CD4-positive, alpha-beta memory T cell (primary cell): ENCODE results near the gene BTG2. TPM values are rescaled to one million over a fixed set of nuclear protein-coding genes. Genes with fewer than 3 reads are reported as not detected.
A peak's percentile ranks its signal among the peaks of the same experiment; 100 is the strongest.

Source experiments
- CTCF ChIA-PET: fragments of 350-600 bp; sonication (Branson Sonifier 250); formaldehyde crosslinking; loops from one replicate; lab custom pipeline; 2021; ENCODE audit warnings: inconsistent platforms; ENCODE audit not compliant: partially characterized antibody; lab: Charles Lee
- POLR2A ChIA-PET: fragments of 350-600 bp; sonication (Branson Sonifier 250); formaldehyde crosslinking; loops from one replicate; lab custom pipeline; 2021; ENCODE audit not compliant: partially characterized antibody; lab: Charles Lee
- DNase-seq, 5 donors: peaks; one replicate each; pipeline versions ENCODE4 v3.0.0 to v3.0.0-alpha.2; 2020 to 2022; ENCODE audit warnings: mixed read lengths in 1 of 5
- H3K27ac ChIP-seq: one replicate; pipeline ENCODE4 v1.7.0; 2013; ENCODE audit warnings: low read depth, low read length
- H3K27me3 ChIP-seq: 2 replicates; pipeline ENCODE4 v1.7.0; 2013; ENCODE audit warnings: mild to moderate bottlenecking, low read length, moderate library complexity; ENCODE audit not compliant: insufficient read depth
- H3K36me3 ChIP-seq: 2 replicates; pipeline ENCODE4 v1.7.0; 2013; ENCODE audit warnings: mild to moderate bottlenecking, low read length, moderate library complexity; ENCODE audit not compliant: insufficient read depth
- H3K4me1 ChIP-seq: 2 replicates; pipeline ENCODE4 v1.7.0; 2013; ENCODE audit warnings: mild to moderate bottlenecking, low read length, moderate library complexity; ENCODE audit not compliant: insufficient read depth
- H3K4me3 ChIP-seq, 2 donors: one replicate each; pipeline ENCODE4 v1.7.0; 2013; ENCODE audit warnings: low read length in 2 of 2, mild to moderate bottlenecking in 1 of 2
- H3K9me3 ChIP-seq, 2 donors: one replicate each; pipeline ENCODE4 v1.7.0; 2013; ENCODE audit warnings: low read length in 2 of 2, control low read depth in 1 of 2; ENCODE audit not compliant: control insufficient read depth in 1 of 2
- H3K27ac Mint-ChIP-seq, 7 donors: one replicate each; pipeline ENCODE4 v1.8.0; 2020 to 2021; ENCODE audit warnings: mixed read lengths in 7 of 7, mild to moderate bottlenecking in 6 of 7, inconsistent platforms in 3 of 7, moderate library complexity in 3 of 7
- H3K27me3 Mint-ChIP-seq, 2 donors: one replicate each; pipeline ENCODE4 v1.8.0; 2020 to 2021; ENCODE audit warnings: mixed read lengths in 2 of 2
- H3K36me3 Mint-ChIP-seq, 2 donors: one replicate each; pipeline ENCODE4 v1.8.0; 2020 to 2021; ENCODE audit warnings: mixed read lengths in 2 of 2, inconsistent platforms in 1 of 2, mild to moderate bottlenecking in 1 of 2
- H3K4me1 Mint-ChIP-seq, 4 donors: one replicate each; pipeline ENCODE4 v1.8.0; 2020 to 2021; ENCODE audit warnings: mixed read lengths in 4 of 4, mild to moderate bottlenecking in 1 of 4
- H3K4me3 Mint-ChIP-seq, 8 donors: one replicate each; pipeline ENCODE4 v1.8.0; 2020 to 2021; ENCODE audit warnings: mixed read lengths in 8 of 8, mild to moderate bottlenecking in 7 of 8, moderate library complexity in 6 of 8, inconsistent platforms in 3 of 8
- H3K9me3 Mint-ChIP-seq, 8 donors: one replicate each; pipeline ENCODE4 v1.8.0; 2020 to 2021; ENCODE audit warnings: mixed read lengths in 8 of 8, mild to moderate bottlenecking in 5 of 8, inconsistent platforms in 3 of 8, moderate library complexity in 1 of 8
- intact Hi-C: fragments of 100-400 bp; cut with micrococcal nuclease; formaldehyde crosslinking; loops from one replicate; pipeline ENCODE4 v1.15.1; 2023
- polyA plus RNA-seq, 2 donors: library from polyadenylated mRNA; unstranded; fragments of 300-500 nt; fragmentation: Illumina TruSeq; gene quantifications; one replicate each; pipeline ENCODE4 v1.2.3, GENCODE V29; 2021
- total RNA-seq, 2 experiments: library from RNA; stranded (reverse); gene quantifications; one replicate each; pipeline ENCODE4 v1.2.3, GENCODE V29; 2021

Gene BTG2
- total and polyA plus RNA-seq, 4 experiments from 2014 or later: 123 to 288 (median 199) TPM

GRCh38 chr1:203271962-203272632, 33.2 kb upstream of the BTG2 start:
- H3K4me1 ChIP-seq: peaks cover 57% of the 10 kb centered on the region
- Mint-ChIP-seq H3K36me3 (no peaks in the 10 kb centered on the region), H3K27ac (peak overlapping the region in 6 of 7 donors; percentile 46 to 95 (median 89)), H3K9me3 (no peaks in the 10 kb centered on the region), H3K4me1 (peaks cover 17 to 58% (median 41%) of the 10 kb centered on the region in 4 donors), H3K4me3 (no peak overlapping the region), H3K27me3 (peaks cover 0 to 2% of the 10 kb centered on the region in 2 donors)
- ChIA-PET CTCF (interaction anchor here (0.8 to 17.8 kb wide), 6 partner anchors 15 to 216 kb away, joined by 5 to 921 read pairs (median 254); partner anchors contain the start of genes BTG2, FMOD and OPTC), POLR2A (interaction anchor here (1.1 to 23.9 kb wide), 6 partner anchors 17 to 216 kb away, joined by 3 to 877 read pairs (median 203); partner anchors contain the start of gene BTG2)
- H3K27me3 ChIP-seq: no peaks in the 10 kb centered on the region
- H3K4me3 ChIP-seq: no peak overlapping the region
- H3K9me3 ChIP-seq: no peaks in the 10 kb centered on the region
- intact Hi-C loops: no loop called here
- H3K27ac ChIP-seq: no peak overlapping the region
- H3K36me3 ChIP-seq: no peaks in the 10 kb centered on the region
- no peak for DNase-seq

GRCh38 chr1:203272633-203273205, 32.6 kb upstream of the BTG2 start:
- H3K27me3 Mint-ChIP-seq: no peaks in the 10 kb centered on the region
- H3K9me3 ChIP-seq: no peaks in the 10 kb centered on the region
- no peaks in the 10 kb centered on the region for H3K36me3 Mint-ChIP-seq
- no peak for DNase-seq
- CTCF ChIA-PET: interaction anchor here (0.6 to 17.8 kb wide), 15 partner anchors 8 to 354 kb away, joined by 3 to 921 read pairs (median 5); partner anchors contain the start of genes ATP2B4, BTG2, FMOD and OPTC
- peaks cover 59% of the 10 kb centered on the region for H3K4me1 ChIP-seq
- H3K27me3 ChIP-seq: no peaks in the 10 kb centered on the region
- POLR2A ChIA-PET: interaction anchor here (0.6 to 23.9 kb wide), 13 partner anchors 9 to 1223 kb away, joined by 3 to 877 read pairs (median 4); partner anchors contain the start of genes ATP2B4 and BTG2
- H3K9me3 Mint-ChIP-seq: no peaks in the 10 kb centered on the region
- peak overlapping the region in 1 of 2 donors; percentile 27 for H3K4me3 ChIP-seq
- peaks cover 19 to 58% (median 42%) of the 10 kb centered on the region in 4 donors for H3K4me1 Mint-ChIP-seq
- H3K27ac ChIP-seq: peak overlapping the region; percentile 46
- no peaks in the 10 kb centered on the region for H3K36me3 ChIP-seq
- peak overlapping the region; percentile 40 to 94 (median 86) for H3K27ac Mint-ChIP-seq
- intact Hi-C loops: loop anchor here (1.0 kb wide), 4 partner anchors 15 to 66 kb away; partner anchors contain the start of gene BTG2
- H3K4me3 Mint-ChIP-seq: peak overlapping the region in 4 of 8 donors; percentile 62 to 74 (median 66)

- peak overlapping the region; percentile 46 for H3K27ac ChIP-seq
- H3K27me3 ChIP-seq: no peaks in the 10 kb centered on the region
- no peaks in the 10 kb centered on the region for H3K9me3 Mint-ChIP-seq
- ChIA-PET POLR2A (interaction anchor here (0.6 to 23.9 kb wide), 13 partner anchors 9 to 1222 kb away, joined by 3 to 877 read pairs (median 4); partner anchors contain the start of genes ATP2B4 and BTG2), CTCF (interaction anchor here (0.6 to 17.8 kb wide), 16 partner anchors 9 to 353 kb away, joined by 3 to 921 read pairs (median 6); partner anchors contain the start of genes ATP2B4, BTG2, FMOD and OPTC)
- no peaks in the 10 kb centered on the region for H3K36me3 ChIP-seq
- DNase-seq: peak; percentile 88 to 91 (median 89)
- peak overlapping the region in 1 of 2 donors; percentile 27 for H3K4me3 ChIP-seq
- no peaks in the 10 kb centered on the region for H3K27me3 Mint-ChIP-seq
- H3K9me3 ChIP-seq: no peaks in the 10 kb centered on the region
- peak overlapping the region; percentile 40 to 94 (median 86) for H3K27ac Mint-ChIP-seq
- no peaks in the 10 kb centered on the region for H3K36me3 Mint-ChIP-seq
- peaks cover 22 to 60% (median 44%) of the 10 kb centered on the region in 4 donors for H3K4me1 Mint-ChIP-seq
- intact Hi-C loops: loop anchor here (1.0 kb wide), 4 partner anchors 14 to 65 kb away; partner anchors contain the start of gene BTG2
- H3K4me1 ChIP-seq: peaks cover 62% of the 10 kb centered on the region
- H3K4me3 Mint-ChIP-seq: peak overlapping the region; percentile 39 to 74 (median 66)
Observed at GRCh38 chr1:203273206-203273868, 32.0 kb upstream of the BTG2 start.

GRCh38 chr1:203273869-203274602, 31.3 kb upstream of the BTG2 start:
- H3K4me3 Mint-ChIP-seq: peak overlapping the region in 7 of 8 donors; percentile 39 to 74 (median 65)
- no peaks in the 10 kb centered on the region for H3K36me3 ChIP-seq
- no peaks in the 10 kb centered on the region for H3K36me3 Mint-ChIP-seq
- DNase-seq: no peak
- no peaks in the 10 kb centered on the region for H3K9me3 Mint-ChIP-seq
- H3K27me3 ChIP-seq: no peaks in the 10 kb centered on the region
- ChIA-PET CTCF (interaction anchor here (1.1 to 17.8 kb wide), 5 partner anchors 13 to 72 kb away, joined by 3 to 921 read pairs (median 92); partner anchors contain the start of genes BTG2 and FMOD), POLR2A (interaction anchor here (1.5 to 23.9 kb wide), 5 partner anchors 8 to 64 kb away, joined by 3 to 877 read pairs (median 261); partner anchors contain the start of gene BTG2)
- H3K27ac ChIP-seq: peak overlapping the region; percentile 46
- intact Hi-C loops: loop anchor here (1.0 kb wide), 4 partner anchors 13 to 64 kb away; partner anchors contain the start of gene BTG2
- peaks cover 27 to 67% (median 51%) of the 10 kb centered on the region in 4 donors for H3K4me1 Mint-ChIP-seq
- peak overlapping the region; percentile 54 to 94 (median 86) for H3K27ac Mint-ChIP-seq
- peaks cover 62% of the 10 kb centered on the region for H3K4me1 ChIP-seq
- H3K9me3 ChIP-seq: no peaks in the 10 kb centered on the region
- no peaks in the 10 kb centered on the region for H3K27me3 Mint-ChIP-seq
- no peak overlapping the region for H3K4me3 ChIP-seq

GRCh38 chr1:203274603-203275381, 30.5 kb upstream of the BTG2 start:
- H3K36me3 ChIP-seq: no peaks in the 10 kb centered on the region
- no peaks in the 10 kb centered on the region for H3K27me3 Mint-ChIP-seq
- DNase-seq: no peak

More at GRCh38 chr1:203274603-203275381, 30.5 kb upstream of the BTG2 start:
- Histone ChIP-seq H3K4me1 (peaks cover 59% of the 10 kb centered on the region), H3K27ac (no peak overlapping the region), H3K4me3 (no peak overlapping the region), H3K27me3 (no peaks in the 10 kb centered on the region), H3K9me3 (no peaks in the 10 kb centered on the region)
- Mint-ChIP-seq H3K4me3 (peak overlapping the region in 2 of 8 donors; percentile 12 to 15), H3K36me3 (no peaks in the 10 kb centered on the region), H3K27ac (peak overlapping the region in 6 of 7 donors; percentile 54 to 86 (median 74)), H3K9me3 (no peaks in the 10 kb centered on the region), H3K4me1 (peaks cover 28 to 71% (median 54%) of the 10 kb centered on the region in 4 donors)
- ChIA-PET POLR2A (interaction anchor here (9.2 to 23.9 kb wide), 4 partner anchors 15 to 63 kb away, joined by 145 to 877 read pairs (median 291); partner anchors contain the start of gene BTG2), CTCF (interaction anchor here (1.1 to 17.8 kb wide), 5 partner anchors 13 to 71 kb away, joined by 3 to 921 read pairs (median 92); partner anchors contain the start of genes BTG2 and FMOD)
- intact Hi-C loops: no loop called here
